Endothelial cell of umbilical vein (primary cell): ENCODE measurements around the gene PHLPP1. TPM values are rescaled to one million over a fixed set of nuclear protein-coding genes. Genes with fewer than 3 reads are reported as not detected.

Experiments used
- BruUV-seq: library from RNA; stranded (reverse); fragments of 400-500 nt; replicated peaks from 2 replicates; lab custom pipeline; 2021; lab: Mats Ljungman, UMichigan
- CTCF ChIA-PET: fragments of 300-600, 350-600 bp; sonication (Branson Sonifier 250); formaldehyde crosslinking; loops from one replicate; lab custom pipeline; 2021; ENCODE audit warnings: antibody characterized with exemption, inconsistent platforms; lab: Charles Lee
- POLR2A ChIA-PET: fragments of 300-600, 350-600 bp; sonication (Branson Sonifier 250); formaldehyde crosslinking; loops from one replicate; lab custom pipeline; 2021; ENCODE audit warnings: antibody characterized with exemption, inconsistent platforms; lab: Charles Lee
- DNase-seq: peaks from one replicate; pipeline ENCODE4 v3.0.0-alpha.2; 2011; ENCODE audit warnings: low read depth, low spot score
- FAIRE-seq: peaks from 2 replicates; lab custom pipeline; 2011; peaks lifted over from hg19 to GRCh38; lab: Jason Lieb, UNC
- H2AFZ ChIP-seq: 2 replicates; pipeline ENCODE4 v1.6.0; 2012; ENCODE audit warnings: low read depth, low read length, control low read depth, inconsistent platforms
- H3K27ac ChIP-seq: 2 replicates; pipeline ENCODE4 v1.5.1; 2011; ENCODE audit warnings: low read depth, mild to moderate bottlenecking, control low read depth, low read length, moderate library complexity; ENCODE audit not compliant: insufficient read depth
- H3K27me3 ChIP-seq, 2 experiments: 2 replicates each; pipeline versions ENCODE4 v1.6.0 to v1.6.1; 2011; ENCODE audit warnings: low read length in 2 of 2, mixed read lengths in 1 of 2; ENCODE audit not compliant: control insufficient read depth in 2 of 2, insufficient read depth in 2 of 2
- H3K36me3 ChIP-seq, 2 experiments: 2 replicates in 1 of 2; 3 replicates in 1 of 2; pipeline ENCODE4 v1.5.1; 2011; ENCODE audit warnings: low read length in 2 of 2, mild to moderate bottlenecking in 1 of 2, moderate library complexity in 1 of 2; ENCODE audit not compliant: control insufficient read depth in 2 of 2, insufficient read depth in 2 of 2; ENCODE audit errors: extremely low read depth in 1 of 2
- H3K4me1 ChIP-seq: 3 replicates; pipeline ENCODE4 v1.5.1; 2011; ENCODE audit warnings: mild to moderate bottlenecking, low read length; ENCODE audit not compliant: control insufficient read depth, insufficient read depth; ENCODE audit errors: extremely low read depth
- H3K4me2 ChIP-seq: 2 replicates; pipeline ENCODE4 v1.6.1; 2011; ENCODE audit warnings: low read length, control low read depth, mixed read lengths; ENCODE audit not compliant: insufficient read depth
- H3K4me3 ChIP-seq, 3 experiments: fragments of 200-600 bp in 1 of 3; sonication (generic), shearing (Covaris generic) in 1 of 3; replicated peaks in 1 of 3; 2 replicates each; pipeline ENCODE4 v1.5.1; 2011 to 2016; ENCODE audit warnings: control low read depth in 3 of 3, low read length in 3 of 3, mild to moderate bottlenecking in 2 of 3, inconsistent platforms in 1 of 3, low read depth in 1 of 3, moderate library complexity in 1 of 3; ENCODE audit not compliant: insufficient read depth in 1 of 3
- H3K79me2 ChIP-seq: 2 replicates; pipeline ENCODE4 v1.6.0; 2012; ENCODE audit warnings: low read length, inconsistent platforms; ENCODE audit not compliant: control insufficient read depth, insufficient read depth
- H3K9ac ChIP-seq: replicated peaks from 2 replicates; pipeline ENCODE3; 2011; ENCODE audit warnings: low read length, control low read depth; ENCODE audit not compliant: insufficient read depth; ENCODE audit errors: extremely low read depth
- H3K9me1 ChIP-seq: replicated peaks from 3 replicates; pipeline ENCODE4 v1.6.0; 2011; ENCODE audit warnings: mild to moderate bottlenecking, low read length; ENCODE audit not compliant: control insufficient read depth, insufficient read depth; ENCODE audit errors: extremely low read depth
- H3K9me3 ChIP-seq: replicated peaks from 2 replicates; pipeline ENCODE4 v1.5.1; 2012; ENCODE audit warnings: low read length, inconsistent platforms; ENCODE audit not compliant: control insufficient read depth, insufficient read depth
- H4K20me1 ChIP-seq: replicated peaks from 2 replicates; pipeline ENCODE3; 2011; ENCODE audit warnings: mild to moderate bottlenecking, low read length; ENCODE audit not compliant: control insufficient read depth, insufficient read depth; ENCODE audit errors: extremely low read depth
- EZH2 ChIP-seq: IDR thresholded peaks from 2 replicates; pipeline ENCODE4 v1.6.1; 2012; ENCODE audit warnings: borderline replicate concordance, low read depth, mild to moderate bottlenecking, moderate library complexity, low read length, inconsistent platforms; ENCODE audit not compliant: severe bottlenecking
- FOS ChIP-seq: IDR thresholded peaks from 2 replicates; pipeline ENCODE4 v1.6.1; 2011; ENCODE audit warnings: mild to moderate bottlenecking, low read length, moderate library complexity, borderline replicate concordance; ENCODE audit not compliant: insufficient read depth
- GATA2 ChIP-seq: IDR thresholded peaks from 2 replicates; pipeline ENCODE4 v1.7.0; 2011; ENCODE audit warnings: low read depth, mild to moderate bottlenecking, moderate library complexity, mixed read lengths, low read length; ENCODE audit not compliant: insufficient read length, insufficient read depth
- JUN ChIP-seq: IDR thresholded peaks from 2 replicates; pipeline ENCODE4 v1.6.1; 2011; ENCODE audit warnings: borderline replicate concordance, low read depth; ENCODE audit not compliant: insufficient read length, insufficient read depth
- MYC ChIP-seq: IDR thresholded peaks from one replicate; pipeline ENCODE4 v1.6.1; 2011; ENCODE audit warnings: mild to moderate bottlenecking, low read depth, low read length
- POLR2A ChIP-seq: IDR thresholded peaks from 2 replicates; pipeline ENCODE4 v1.6.1; 2012; ENCODE audit warnings: low read depth, mild to moderate bottlenecking, control low read depth, low read length
- POLR2AphosphoS5 ChIP-seq: IDR thresholded peaks from 2 replicates; pipeline ENCODE4 v1.6.1; 2012; ENCODE audit warnings: low read depth, mild to moderate bottlenecking, control low read depth, low read length, moderate library complexity; ENCODE audit not compliant: insufficient read depth
- dilution Hi-C: fragments of 300-500 bp; cut with MboI; formaldehyde crosslinking; loops from one replicate; pipeline ENCODE4 v1.15.0; 2019; ENCODE audit warnings: low sequenced_read_pairs; ENCODE audit not compliant: extremely low pct_ligation_motif_present
- intact Hi-C: fragments of 100-400 bp; cut with micrococcal nuclease; formaldehyde crosslinking; loops from one replicate; pipeline ENCODE4 v1.10.0; 2022
- polyA plus RNA-seq, 4 experiments: library from polyadenylated mRNA; depleted of rRNA in 3 of 4; stranded (reverse) in 3 of 4; unstranded in 1 of 4; fragments of >200 nt; gene quantifications; 2 replicates each; pipeline versions ENCODE4 v1.2.1 to v1.2.3, GENCODE V29; 2011 to 2012; ENCODE audit warnings: missing spikeins in 1 of 4
- total RNA-seq: library from RNA; stranded (reverse); gene quantifications from 2 replicates; pipeline ENCODE4 v1.2.3, GENCODE V29; 2021
- TF ChIP-seq, protein P1 (sequence below), 2 donors: IDR thresholded peaks; 1 replicate in 1 of 2; 2 replicates in 1 of 2; pipeline ENCODE4 v1.5.1; 2011; ENCODE audit warnings: low read length in 2 of 2, mild to moderate bottlenecking in 2 of 2, moderate library complexity in 2 of 2, control low read depth in 1 of 2, inconsistent platforms in 1 of 2, low read depth in 1 of 2; ENCODE audit not compliant: insufficient read depth in 1 of 2; ENCODE audit errors: extremely low read depth in 1 of 2
- TF ChIP-seq, protein P2 (sequence below): IDR thresholded peaks from 2 replicates; pipeline ENCODE4 v1.6.1; 2011; ENCODE audit not compliant: insufficient read depth, insufficient read length

Gene PHLPP1
- total and polyA plus RNA-seq, 2 donors (not counting 3 experiments of a cell fraction or from before 2014, with no cell fraction given), result 4.0 to 10.8 TPM

- Histone ChIP-seq H4K20me1 (no peaks in the 10 kb centered on the region), H3K9me1 (no peaks in the 10 kb centered on the region), H2AFZ (no peak overlapping the region), H3K9ac (no peak overlapping the region), H3K79me2 (no peaks in the 10 kb centered on the region), H3K4me1 (peaks cover 5% of the 10 kb centered on the region), H3K27ac (no peak overlapping the region), H3K9me3 (no peaks in the 10 kb centered on the region), H3K27me3 (no peaks in the 10 kb centered on the region), H3K4me2 (no peak overlapping the region), H3K4me3 (no peak overlapping the region), H3K36me3 (no peaks in the 10 kb centered on the region)
- TF ChIP-seq JUN, result no peak
- TF ChIP-seq, protein P1, sequence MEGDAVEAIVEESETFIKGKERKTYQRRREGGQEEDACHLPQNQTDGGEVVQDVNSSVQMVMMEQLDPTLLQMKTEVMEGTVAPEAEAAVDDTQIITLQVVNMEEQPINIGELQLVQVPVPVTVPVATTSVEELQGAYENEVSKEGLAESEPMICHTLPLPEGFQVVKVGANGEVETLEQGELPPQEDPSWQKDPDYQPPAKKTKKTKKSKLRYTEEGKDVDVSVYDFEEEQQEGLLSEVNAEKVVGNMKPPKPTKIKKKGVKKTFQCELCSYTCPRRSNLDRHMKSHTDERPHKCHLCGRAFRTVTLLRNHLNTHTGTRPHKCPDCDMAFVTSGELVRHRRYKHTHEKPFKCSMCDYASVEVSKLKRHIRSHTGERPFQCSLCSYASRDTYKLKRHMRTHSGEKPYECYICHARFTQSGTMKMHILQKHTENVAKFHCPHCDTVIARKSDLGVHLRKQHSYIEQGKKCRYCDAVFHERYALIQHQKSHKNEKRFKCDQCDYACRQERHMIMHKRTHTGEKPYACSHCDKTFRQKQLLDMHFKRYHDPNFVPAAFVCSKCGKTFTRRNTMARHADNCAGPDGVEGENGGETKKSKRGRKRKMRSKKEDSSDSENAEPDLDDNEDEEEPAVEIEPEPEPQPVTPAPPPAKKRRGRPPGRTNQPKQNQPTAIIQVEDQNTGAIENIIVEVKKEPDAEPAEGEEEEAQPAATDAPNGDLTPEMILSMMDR (IDR thresholded peaks at IDR 0.05; ENCODE audit: extremely low read depth in 1 of 2, insufficient read depth in 1 of 2, low read depth in 1 of 2, low read length in 2 of 2), result peak; percentile 31 to 42
- intact Hi-C loops (loop anchor here (1.0 to 2.0 kb wide), 4 partner anchors 81 to 372 kb away; partner anchors contain the start of gene PHLPP1), dilution Hi-C loops (no loop called here)
- no TSS peak for BruUV-seq
- peak; percentile 60 for DNase-seq
- ChIA-PET CTCF (interaction anchor here (0.6 to 5.6 kb wide), 41 partner anchors 9 to 507 kb away, joined by 3 to 169 read pairs (median 4); partner anchors contain the start of gene PHLPP1), POLR2A (no interaction called here)
- FAIRE-seq, result peak; percentile 50
These were observed 242.6 kb downstream of the PHLPP1 start for GRCh38 chr18:62957885-62958472.

GRCh38 chr18:62959481-62959880 is 244.1 kb downstream of the PHLPP1 start:
- ChIA-PET POLR2A (no interaction called here), CTCF (interaction anchor here (2.2 to 5.6 kb wide), 3 partner anchors 22 to 373 kb away, joined by 27 to 169 read pairs (median 36); partner anchors contain the start of gene PHLPP1)
- H3K36me3 ChIP-seq, result no peaks in the 10 kb centered on the region
- H3K9me1 ChIP-seq, result no peaks in the 10 kb centered on the region
- no peak for DNase-seq
- BruUV-seq, result no TSS peak
- no peaks in the 10 kb centered on the region for H3K4me1 ChIP-seq
- FAIRE-seq, result no peak
- H3K9me3 ChIP-seq, result no peaks in the 10 kb centered on the region
- H3K9ac ChIP-seq, result no peak overlapping the region
- intact Hi-C loops, result loop anchor here (2.0 kb wide), 2 partner anchors 83 to 321 kb away; no protein-coding TSS in a partner anchor
- H3K79me2 ChIP-seq, result no peaks in the 10 kb centered on the region
- dilution Hi-C loops, result no loop called here
- no peak overlapping the region for H3K4me3 ChIP-seq
- H4K20me1 ChIP-seq, result no peaks in the 10 kb centered on the region
- H3K27me3 ChIP-seq, result no peaks in the 10 kb centered on the region
- TF ChIP-seq POLR2A, result no peak
- TF ChIP-seq MYC, result no peak
- no peak for TF ChIP-seq EZH2
- TF ChIP-seq, protein P2, sequence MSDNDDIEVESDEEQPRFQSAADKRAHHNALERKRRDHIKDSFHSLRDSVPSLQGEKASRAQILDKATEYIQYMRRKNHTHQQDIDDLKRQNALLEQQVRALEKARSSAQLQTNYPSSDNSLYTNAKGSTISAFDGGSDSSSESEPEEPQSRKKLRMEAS, result no peak
- TF ChIP-seq POLR2AphosphoS5, result no peak
- no peak for TF ChIP-seq FOS
- TF ChIP-seq, protein P1 (IDR thresholded peaks at IDR 0.05; ENCODE audit: extremely low read depth in 1 of 2, insufficient read depth in 1 of 2, low read depth in 1 of 2, low read length in 2 of 2), result no peak
- TF ChIP-seq GATA2, result no peak
- H3K4me2 ChIP-seq, result no peak overlapping the region
- no peak overlapping the region for H3K27ac ChIP-seq
- no peak overlapping the region for H2AFZ ChIP-seq
